T-cell (primary cell): ENCODE data around the gene GOLGA8J. TPM values are rescaled to one million over a fixed set of nuclear protein-coding genes. Genes with fewer than 3 reads are reported as not detected.
"Not testable (repeated sequence)": the region's sequence is repeated elsewhere in the genome, so short reads cannot be mapped to it uniquely, and the experiment has no call there.

ENCODE experiments used
- ATAC-seq, 4 experiments: fragments of 200-7000 bp in 3 of 4; fragments of 150-1000 bp in 1 of 4; cut with Tn5 transposase; replicated peaks in 1 of 4; 1 replicate in 3 of 4; 2 replicates in 1 of 4; pipeline ENCODE4 v1.10.0; 2021; ENCODE audit warnings: moderate library complexity in 3 of 4, mild to moderate bottlenecking in 2 of 4, moderate number of reproducible peaks in 1 of 4
- CTCF ChIA-PET, 2 donors: fragments of 300-600 bp; sonication (Branson Sonifier 250); formaldehyde crosslinking; loops; one replicate each; lab custom pipeline; 2022; ENCODE audit warnings: antibody characterized with exemption in 2 of 2; lab: Charles Lee
- POLR2A ChIA-PET, 2 donors: fragments of 300-600 bp; sonication (Branson Sonifier 250); formaldehyde crosslinking; loops; one replicate each; lab custom pipeline; 2022; ENCODE audit warnings: antibody characterized with exemption in 2 of 2; lab: Charles Lee
- DNase-seq, 35 experiments: peaks; one replicate each; pipeline versions ENCODE4 v3.0.0 to v3.0.0-alpha.2; 2013 to 2023
- H3K27ac ChIP-seq: one replicate; pipeline ENCODE4 v1.5.1; 2013; ENCODE audit warnings: low read length
- H3K27me3 ChIP-seq, 2 experiments: replicated peaks in 1 of 2; 1 replicate in 1 of 2; 2 replicates in 1 of 2; pipeline versions ENCODE4 v1.6.1 to v1.7.0; 2013; ENCODE audit warnings: low read length in 1 of 2, mixed read lengths in 1 of 2; ENCODE audit not compliant: control insufficient read depth in 2 of 2, insufficient read depth in 2 of 2; ENCODE audit errors: extremely low read depth in 1 of 2
- H3K36me3 ChIP-seq, 2 donors: 1 replicate in 1 of 2; 2 replicates in 1 of 2; pipeline versions ENCODE4 v1.6.1 to v1.7.0; 2013; ENCODE audit warnings: low read length in 1 of 2; ENCODE audit not compliant: control insufficient read depth in 2 of 2, insufficient read depth in 1 of 2; ENCODE audit errors: extremely low read depth in 1 of 2
- H3K4me1 ChIP-seq, 2 experiments: 1 replicate in 1 of 2; 2 replicates in 1 of 2; pipeline versions ENCODE4 v1.6.1 to v1.7.0; 2013; ENCODE audit warnings: low read length in 2 of 2, mixed read lengths in 1 of 2; ENCODE audit not compliant: insufficient read depth in 2 of 2, control insufficient read depth in 1 of 2; ENCODE audit errors: extremely low read depth in 1 of 2
- H3K4me3 ChIP-seq, 2 donors: 1 replicate in 1 of 2; 2 replicates in 1 of 2; pipeline versions ENCODE4 v1.5.1 to v1.7.0; 2013; ENCODE audit warnings: mild to moderate bottlenecking in 2 of 2, low read length in 1 of 2, moderate library complexity in 1 of 2; ENCODE audit not compliant: control insufficient read depth in 1 of 2; ENCODE audit errors: extremely low read depth in 1 of 2
- H3K9me3 ChIP-seq: 2 replicates; pipeline ENCODE4 v1.7.0; 2013
- H3K27ac Mint-ChIP-seq, 2 donors: one replicate each; pipeline ENCODE4 v1.8.0; 2020 to 2021; ENCODE audit warnings: mild to moderate bottlenecking in 2 of 2, mixed read lengths in 2 of 2
- H3K27me3 Mint-ChIP-seq, 2 donors: one replicate each; pipeline ENCODE4 v1.8.0; 2021 to 2022; ENCODE audit warnings: mixed read lengths in 2 of 2
- H3K36me3 Mint-ChIP-seq: one replicate; pipeline ENCODE4 v1.8.0; 2021; ENCODE audit warnings: mixed read lengths
- H3K4me1 Mint-ChIP-seq, 3 donors: one replicate each; pipeline ENCODE4 v1.8.0; 2020 to 2022; ENCODE audit warnings: mixed read lengths in 3 of 3, mild to moderate bottlenecking in 1 of 3
- H3K4me3 Mint-ChIP-seq, 3 donors: one replicate each; pipeline ENCODE4 v1.8.0; 2020 to 2022; ENCODE audit warnings: mild to moderate bottlenecking in 3 of 3, mixed read lengths in 3 of 3, moderate library complexity in 3 of 3
- H3K9me3 Mint-ChIP-seq, 3 donors: one replicate each; pipeline ENCODE4 v1.8.0; 2020 to 2022; ENCODE audit warnings: mixed read lengths in 3 of 3
- WGBS: methylation state at CpG from one replicate; pipeline ENCODE4 v1.1.5; 2013; ENCODE audit warnings: missing lambda C conversion rate; ENCODE audit not compliant: insufficient coverage; 5-methylcytosine and 5-hydroxymethylcytosine counted together
- total RNA-seq, 35 experiments: library from RNA in 6 of 35; stranded (reverse) in 6 of 35; fragments of 120-200 nt in 1 of 35; gene quantifications; one replicate each; pipeline versions ENCODE4 v1.2.1 to v1.2.4 and lab custom pipeline; 2013 to 2026

Gene GOLGA8J
- total RNA-seq (not detected), total RNA-seq (lab: John Stamatoyannopoulos, UW) (0 to 0.34 (median 0) reads per million in 29 experiments)
- total RNA-seq (2013), result 0.13 TPM

- ATAC-seq, H3K4me3 Mint-ChIP-seq, H3K27me3 Mint-ChIP-seq, H3K27ac ChIP-seq, DNase-seq, H3K9me3 Mint-ChIP-seq, H3K4me3 ChIP-seq, H3K9me3 ChIP-seq, H3K36me3 ChIP-seq, CTCF ChIA-PET, H3K27ac Mint-ChIP-seq, H3K36me3 Mint-ChIP-seq, H3K27me3 ChIP-seq, POLR2A ChIA-PET, H3K4me1 Mint-ChIP-seq, H3K4me1 ChIP-seq: not testable (repeated sequence)
- WGBS, result no CpG with 5 or more reads among the region's 7 CpGs
Observed at GRCh38 chr15:30082655-30083054, at the start of gene GOLGA8J. Gene GOLGA8J, plus strand, starts transcription at chr15:30082955. Its CDS starts 98 bp downstream, at chr15:30083053.

GRCh38 chr15:30033211-30033610 is 49.5 kb upstream of the GOLGA8J start:
- Histone ChIP-seq H3K36me3 (no peaks in the 10 kb centered on the region), H3K27ac (no peak overlapping the region), H3K9me3 (no peaks in the 10 kb centered on the region), H3K4me3 (no peak overlapping the region), H3K27me3 (peaks cover 0 to 13% of the 10 kb centered on the region in 2 experiments), H3K4me1 (no peaks in the 10 kb centered on the region)
- H3K4me1 Mint-ChIP-seq, result no peaks in the 10 kb centered on the region
- peaks cover 3 to 5% (median 3%) of the 10 kb centered on the region in 3 donors for H3K9me3 Mint-ChIP-seq
- no peak for ATAC-seq
- peaks cover 4 to 20% of the 10 kb centered on the region in 2 donors for H3K27me3 Mint-ChIP-seq
- POLR2A ChIA-PET, result no interaction called here
- 83% methylated on average over 1 of the region's 3 CpGs for WGBS
- no peak overlapping the region for H3K27ac Mint-ChIP-seq
- H3K4me3 Mint-ChIP-seq, result no peak overlapping the region
- DNase-seq, result no peak
- no peaks in the 10 kb centered on the region for H3K36me3 Mint-ChIP-seq
- CTCF ChIA-PET, result no interaction called here

GRCh38 chr15:30033763-30034162 is 49.0 kb upstream of the GOLGA8J start:
- ChIA-PET CTCF (no interaction called here), POLR2A (no interaction called here)
- DNase-seq (no peak), ATAC-seq (no peak)
- Mint-ChIP-seq H3K4me1 (no peaks in the 10 kb centered on the region), H3K36me3 (no peaks in the 10 kb centered on the region), H3K9me3 (peaks cover 3 to 5% (median 3%) of the 10 kb centered on the region in 3 donors), H3K27ac (no peak overlapping the region), H3K4me3 (no peak overlapping the region), H3K27me3 (peaks cover 4 to 20% of the 10 kb centered on the region in 2 donors)
- Histone ChIP-seq H3K27ac (no peak overlapping the region), H3K36me3 (no peaks in the 10 kb centered on the region), H3K9me3 (no peaks in the 10 kb centered on the region), H3K4me3 (no peak overlapping the region), H3K4me1 (no peaks in the 10 kb centered on the region), H3K27me3 (peaks cover 0 to 13% of the 10 kb centered on the region in 2 experiments)
- 100% methylated on average over 2 of the region's 4 CpGs for WGBS

GRCh38 chr15:30036036-30036703 is 46.6 kb upstream of the GOLGA8J start:
- Histone ChIP-seq H3K9me3 (no peaks in the 10 kb centered on the region), H3K36me3 (no peaks in the 10 kb centered on the region), H3K4me1 (no peaks in the 10 kb centered on the region), H3K27ac (no peak overlapping the region), H3K4me3 (no peak overlapping the region), H3K27me3 (peaks cover 0 to 18% of the 10 kb centered on the region in 2 experiments)
- DNase-seq (no peak), ATAC-seq (no peak)
- no peak overlapping the region for H3K27ac Mint-ChIP-seq
- no peak overlapping the region for H3K4me3 Mint-ChIP-seq
- peaks cover 0 to 2% (median 0%) of the 10 kb centered on the region in 3 donors for H3K9me3 Mint-ChIP-seq
- H3K4me1 Mint-ChIP-seq, result no peaks in the 10 kb centered on the region
- ChIA-PET POLR2A (no interaction called here), CTCF (no interaction called here)
- H3K36me3 Mint-ChIP-seq, result no peaks in the 10 kb centered on the region
- 77% methylated on average over 4 of the region's 6 CpGs for WGBS
- H3K27me3 Mint-ChIP-seq, result peaks cover 4 to 20% of the 10 kb centered on the region in 2 donors

GRCh38 chr15:30038667-30039523 is 43.9 kb upstream of the GOLGA8J start:
- H3K9me3 Mint-ChIP-seq, result no peaks in the 10 kb centered on the region
- Histone ChIP-seq H3K9me3 (no peaks in the 10 kb centered on the region), H3K27me3 (peaks cover 0 to 13% of the 10 kb centered on the region in 2 experiments), H3K4me3 (no peak overlapping the region), H3K36me3 (no peaks in the 10 kb centered on the region), H3K4me1 (no peaks in the 10 kb centered on the region), H3K27ac (no peak overlapping the region)
- POLR2A ChIA-PET, result no interaction called here
- no peaks in the 10 kb centered on the region for H3K36me3 Mint-ChIP-seq
- DNase-seq (no peak), ATAC-seq (no peak)
- H3K27ac Mint-ChIP-seq, result no peak overlapping the region
- 57% methylated on average over 3 of the region's 5 CpGs for WGBS
- CTCF ChIA-PET, result no interaction called here
- H3K4me1 Mint-ChIP-seq, result no peaks in the 10 kb centered on the region
- H3K27me3 Mint-ChIP-seq, result peaks cover 4 to 20% of the 10 kb centered on the region in 2 donors
- no peak overlapping the region for H3K4me3 Mint-ChIP-seq

GRCh38 chr15:30041868-30042267 is 40.9 kb upstream of the GOLGA8J start:
- H3K36me3 Mint-ChIP-seq, result no peaks in the 10 kb centered on the region

More at GRCh38 chr15:30041868-30042267, 40.9 kb upstream of the GOLGA8J start:
- Histone ChIP-seq H3K27me3 (peaks cover 0 to 18% of the 10 kb centered on the region in 2 experiments), H3K36me3 (no peaks in the 10 kb centered on the region), H3K9me3 (no peaks in the 10 kb centered on the region), H3K4me1 (no peaks in the 10 kb centered on the region), H3K4me3 (no peak overlapping the region), H3K27ac (no peak overlapping the region)
- POLR2A ChIA-PET, result no interaction called here
- 0% methylated on average over 1 of the region's 3 CpGs for WGBS
- CTCF ChIA-PET, result no interaction called here
- H3K27ac Mint-ChIP-seq, result no peak overlapping the region
- H3K9me3 Mint-ChIP-seq, result no peaks in the 10 kb centered on the region
- no peak overlapping the region for H3K4me3 Mint-ChIP-seq
- H3K27me3 Mint-ChIP-seq, result peaks cover 8 to 19% of the 10 kb centered on the region in 2 donors
- H3K4me1 Mint-ChIP-seq, result no peaks in the 10 kb centered on the region
- ATAC-seq (no peak), DNase-seq (no peak)
